ENCODE measurements around the gene S100A2.
"Not testable (repeated sequence)": the region's sequence is repeated elsewhere in the genome, so short reads cannot be mapped to it uniquely, and the experiment has no call there.

S100A2 gene

DNA sequence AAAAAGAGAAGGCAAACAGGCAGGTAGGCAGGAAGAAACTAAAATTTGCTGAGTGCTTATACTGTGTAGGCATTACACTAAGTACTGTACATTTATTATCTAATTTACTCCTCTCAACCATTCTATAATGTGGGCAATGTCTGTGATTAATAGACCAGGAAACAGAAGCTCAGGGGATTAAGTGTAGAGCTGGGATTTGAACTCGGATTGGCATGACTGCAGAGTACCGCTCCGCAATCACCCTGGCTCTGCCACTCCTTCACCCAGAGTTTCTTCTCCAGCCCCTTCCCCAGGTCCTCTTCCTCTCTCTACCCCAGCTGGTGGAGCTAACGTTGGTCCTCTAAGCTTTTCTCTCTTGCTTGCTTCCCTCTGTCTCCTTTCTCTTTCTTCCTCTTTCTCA lies 11.5 kb upstream of the S100A2 start:
- Histone ChIP-seq H3K36me3 (ENCODE audit: control insufficient read depth, insufficient read depth, low read length) (no peaks in the 10 kb centered on the region), H3K4me3 (ENCODE audit: low read length) (no peak overlapping the region), H3K9me3 (ENCODE audit: control insufficient read depth, insufficient read depth, low read length) (no peaks in the 10 kb centered on the region), H3K27ac (ENCODE audit: low read length) (no peak overlapping the region), H3K4me1 (ENCODE audit: control insufficient read depth, insufficient read depth, low read length) (no peaks in the 10 kb centered on the region), H3K27me3 (ENCODE audit: control insufficient read depth, insufficient read depth, low read length) (no peaks in the 10 kb centered on the region)
- no CpG with 5 or more reads among the region's 4 CpGs for WGBS (ENCODE audit: insufficient coverage, insufficient read length)
- DNase-seq (ENCODE audit: low read depth, low spot score), result no peak

DNA sequence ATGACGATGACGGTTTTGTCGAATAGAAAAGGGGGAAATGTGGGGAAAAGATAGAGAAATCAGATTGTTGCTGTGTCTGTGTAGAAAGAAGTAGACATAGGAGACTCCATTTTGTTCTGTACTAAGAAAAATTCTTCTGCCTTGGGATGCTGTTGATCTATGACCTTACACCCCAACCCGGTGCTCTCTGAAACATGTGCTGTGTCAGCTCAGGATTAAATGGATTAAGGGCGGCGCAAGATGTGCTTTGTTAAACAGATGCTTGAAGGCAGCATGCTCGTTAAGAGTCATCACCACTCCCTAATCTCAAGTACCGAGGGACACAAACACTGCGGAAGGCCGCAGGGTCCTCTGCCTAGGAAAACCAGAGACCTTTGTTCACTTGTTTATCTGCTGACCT lies 9.9 kb upstream of the S100A2 start:
- DNase-seq (ENCODE audit: low read depth, low spot score); H3K9me3 ChIP-seq (ENCODE audit: control insufficient read depth, insufficient read depth, low read length); H3K4me3 ChIP-seq (ENCODE audit: low read length); H3K36me3 ChIP-seq (ENCODE audit: control insufficient read depth, insufficient read depth, low read length); H3K4me1 ChIP-seq (ENCODE audit: control insufficient read depth, insufficient read depth, low read length); H3K27me3 ChIP-seq (ENCODE audit: control insufficient read depth, insufficient read depth, low read length); H3K27ac ChIP-seq (ENCODE audit: low read length): not testable (repeated sequence)
- WGBS (ENCODE audit: insufficient coverage, insufficient read length), result no CpG with 5 or more reads among the region's 10 CpGs

DNA sequence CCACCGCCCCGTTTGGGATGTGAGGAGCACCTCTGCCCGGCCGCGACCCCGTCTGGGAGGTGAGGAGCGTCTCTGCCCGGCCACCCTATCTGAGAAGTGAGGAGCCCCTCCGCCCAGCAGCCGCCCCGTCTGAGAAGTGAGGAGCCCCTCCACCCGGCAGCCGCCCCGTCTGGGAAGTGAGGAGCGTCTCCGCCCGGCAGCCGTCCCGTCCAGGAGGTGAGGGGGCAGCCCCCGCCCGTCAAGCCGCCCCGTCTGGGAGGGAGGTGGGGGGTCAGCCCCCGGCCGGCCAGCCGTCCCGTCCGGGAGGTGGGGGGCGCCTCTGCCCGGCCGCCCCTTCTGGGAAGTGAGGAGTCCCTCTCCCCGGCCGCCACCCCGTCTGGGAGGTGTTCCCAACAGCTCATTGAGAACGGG lies 9.4 kb upstream of the S100A2 start:
- no CpG with 5 or more reads among the region's 35 CpGs for WGBS (ENCODE audit: insufficient coverage, insufficient read length)
- not testable (repeated sequence) for H3K9me3 ChIP-seq (ENCODE audit: control insufficient read depth, insufficient read depth, low read length); H3K27me3 ChIP-seq (ENCODE audit: control insufficient read depth, insufficient read depth, low read length); DNase-seq (ENCODE audit: low read depth, low spot score); H3K4me1 ChIP-seq (ENCODE audit: control insufficient read depth, insufficient read depth, low read length); H3K36me3 ChIP-seq (ENCODE audit: control insufficient read depth, insufficient read depth, low read length); H3K4me3 ChIP-seq (ENCODE audit: low read length); H3K27ac ChIP-seq (ENCODE audit: low read length)

DNA sequence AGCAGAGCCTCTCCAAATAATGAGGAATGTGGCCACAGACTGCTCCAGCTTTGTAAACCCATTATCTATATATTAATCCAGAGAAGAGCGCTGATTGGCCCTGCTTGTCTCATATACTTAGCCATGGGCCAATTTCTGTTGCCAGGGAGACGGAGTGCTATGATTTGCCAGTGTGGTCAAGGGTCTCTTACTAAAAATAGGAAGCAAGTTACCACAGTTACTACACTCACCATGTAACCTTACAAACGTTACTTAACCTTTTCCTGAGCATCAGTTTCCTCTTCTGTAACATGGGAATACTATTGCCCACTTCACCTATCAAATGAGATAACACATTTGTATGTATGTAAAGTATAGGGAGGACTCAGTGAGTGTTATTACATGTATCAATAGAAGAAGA lies 7.7 kb upstream of the S100A2 start:
- no peak for DNase-seq (ENCODE audit: low read depth, low spot score)
- Histone ChIP-seq H3K9me3 (ENCODE audit: control insufficient read depth, insufficient read depth, low read length) (no peaks in the 10 kb centered on the region), H3K4me1 (ENCODE audit: control insufficient read depth, insufficient read depth, low read length) (no peaks in the 10 kb centered on the region; the same call in 1 of the 2 replicates), H3K27me3 (ENCODE audit: control insufficient read depth, insufficient read depth, low read length) (no peaks in the 10 kb centered on the region), H3K36me3 (ENCODE audit: control insufficient read depth, insufficient read depth, low read length) (no peaks in the 10 kb centered on the region), H3K4me3 (ENCODE audit: low read length) (no peak overlapping the region), H3K27ac (ENCODE audit: low read length) (no peak overlapping the region)
- no CpG with 5 or more reads among the region's 3 CpGs for WGBS (ENCODE audit: insufficient coverage, insufficient read length)

DNA sequence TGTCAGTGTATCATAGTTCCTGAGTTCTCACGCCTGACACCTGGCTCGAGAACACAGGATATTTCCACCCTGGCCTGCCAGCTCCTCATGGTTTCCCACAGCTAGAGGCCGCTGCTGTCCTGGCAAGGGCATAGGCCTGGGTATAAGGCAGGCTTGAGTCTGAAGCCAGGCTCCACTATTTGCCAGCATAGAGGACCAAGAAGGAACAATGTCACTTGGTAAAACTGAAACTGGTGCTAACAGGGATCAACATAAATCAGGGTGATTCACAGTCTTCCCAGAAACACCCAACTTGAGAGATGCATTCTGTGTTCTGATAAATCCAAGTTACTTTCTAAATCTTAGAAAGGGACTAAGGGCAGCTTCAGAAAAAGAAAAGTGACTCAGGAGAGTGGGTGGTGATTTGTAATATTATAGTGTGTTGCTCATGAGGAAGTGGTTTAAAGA lies 6.9 kb upstream of the S100A2 start:
- Histone ChIP-seq H3K27ac (ENCODE audit: low read length) (no peak overlapping the region), H3K4me1 (ENCODE audit: control insufficient read depth, insufficient read depth, low read length) (peaks cover 7% of the 10 kb centered on the region), H3K9me3 (ENCODE audit: control insufficient read depth, insufficient read depth, low read length) (no peaks in the 10 kb centered on the region), H3K36me3 (ENCODE audit: control insufficient read depth, insufficient read depth, low read length) (no peaks in the 10 kb centered on the region), H3K27me3 (ENCODE audit: control insufficient read depth, insufficient read depth, low read length) (no peaks in the 10 kb centered on the region), H3K4me3 (ENCODE audit: low read length) (no peak overlapping the region)
- WGBS (ENCODE audit: insufficient coverage, insufficient read length), result no CpG with 5 or more reads among the region's 3 CpGs
- no peak for DNase-seq (ENCODE audit: low read depth, low spot score)

DNA sequence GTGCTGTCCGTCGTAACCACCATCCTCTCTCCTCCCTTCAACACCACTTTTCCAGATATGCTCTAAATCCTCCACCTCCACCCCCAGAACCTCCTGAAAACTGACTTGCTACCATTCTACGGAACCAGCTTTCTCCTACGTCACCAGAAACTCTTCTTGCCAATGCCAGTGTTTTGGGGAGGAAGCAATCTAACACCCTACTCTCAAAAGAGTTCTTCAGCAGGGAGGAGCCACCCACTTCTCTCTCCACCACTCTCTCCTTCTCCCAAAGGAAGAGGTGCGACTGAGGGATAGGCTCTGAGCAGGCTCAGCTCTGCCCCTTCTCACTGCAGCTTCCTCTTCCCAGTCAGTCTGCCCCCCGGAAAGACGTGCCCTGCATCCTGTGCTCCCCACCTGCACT lies 6.1 kb upstream of the S100A2 start:
- peaks cover 8% of the 10 kb centered on the region for H3K4me1 ChIP-seq (ENCODE audit: control insufficient read depth, insufficient read depth, low read length)
- H3K4me3 ChIP-seq (ENCODE audit: low read length), result no peak overlapping the region
- H3K27ac ChIP-seq (ENCODE audit: low read length), result no peak overlapping the region
- DNase-seq (ENCODE audit: low read depth, low spot score), result no peak
- H3K27me3 ChIP-seq (ENCODE audit: control insufficient read depth, insufficient read depth, low read length), result no peaks in the 10 kb centered on the region
- H3K36me3 ChIP-seq (ENCODE audit: control insufficient read depth, insufficient read depth, low read length), result no peaks in the 10 kb centered on the region
- H3K9me3 ChIP-seq (ENCODE audit: control insufficient read depth, insufficient read depth, low read length), result no peaks in the 10 kb centered on the region
- no CpG with 5 or more reads among the region's 7 CpGs for WGBS (ENCODE audit: insufficient coverage, insufficient read length)

DNA sequence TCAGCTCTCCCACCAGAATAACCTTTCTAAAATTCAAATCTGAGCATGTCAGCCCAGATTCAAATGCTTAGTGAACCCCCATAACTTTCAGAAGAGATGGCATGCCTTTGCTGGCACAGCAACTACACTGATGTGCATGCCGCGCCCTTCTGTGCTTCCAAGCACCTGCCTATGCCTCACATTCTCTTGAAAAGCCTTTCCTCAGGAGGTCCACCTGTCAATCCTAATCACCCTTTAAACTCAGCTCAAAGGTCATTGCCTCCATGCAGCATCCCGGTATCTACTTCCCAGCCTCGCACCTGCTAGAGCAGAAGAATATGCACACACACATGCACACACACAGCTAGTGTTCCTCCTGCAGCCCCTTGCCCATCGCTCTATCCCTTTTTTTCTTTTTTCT lies 5.2 kb upstream of the S100A2 start:
- H3K36me3 ChIP-seq (ENCODE audit: control insufficient read depth, insufficient read depth, low read length), result no peaks in the 10 kb centered on the region
- H3K4me3 ChIP-seq (ENCODE audit: low read length), result no peak overlapping the region
- WGBS (ENCODE audit: insufficient coverage, insufficient read length), result no CpG with 5 or more reads among the region's 5 CpGs
- no peaks in the 10 kb centered on the region for H3K9me3 ChIP-seq (ENCODE audit: control insufficient read depth, insufficient read depth, low read length)
- H3K4me1 ChIP-seq (ENCODE audit: control insufficient read depth, insufficient read depth, low read length), result peaks cover 12% of the 10 kb centered on the region
- no peaks in the 10 kb centered on the region for H3K27me3 ChIP-seq (ENCODE audit: control insufficient read depth, insufficient read depth, low read length)
- no peak overlapping the region for H3K27ac ChIP-seq (ENCODE audit: low read length)
- DNase-seq (ENCODE audit: low read depth, low spot score), result no peak

DNA sequence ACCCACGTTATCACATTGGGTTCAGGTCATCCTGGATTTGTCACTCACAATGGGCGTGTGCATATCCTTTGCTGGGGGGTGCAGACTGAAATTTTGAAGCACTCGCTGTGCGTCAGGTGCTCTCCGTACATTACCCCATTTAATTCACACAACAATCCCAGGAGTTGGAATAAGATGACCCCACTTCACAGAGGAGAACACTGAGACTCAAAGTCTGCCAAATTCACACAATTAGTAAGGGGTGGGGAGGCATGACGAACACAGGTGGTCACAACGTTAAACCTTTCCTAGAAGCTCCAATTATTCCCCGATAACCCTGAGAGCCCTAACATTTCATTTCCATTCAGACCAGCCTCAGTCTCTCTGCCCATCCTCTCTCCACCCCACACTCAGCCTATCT lies 3.8 kb upstream of the S100A2 start:
- no CpG with 5 or more reads among the region's 8 CpGs for WGBS (ENCODE audit: insufficient coverage, insufficient read length)
- Histone ChIP-seq H3K27me3 (ENCODE audit: control insufficient read depth, insufficient read depth, low read length) (no peaks in the 10 kb centered on the region), H3K9me3 (ENCODE audit: control insufficient read depth, insufficient read depth, low read length) (no peaks in the 10 kb centered on the region), H3K4me3 (ENCODE audit: low read length) (no peak overlapping the region), H3K27ac (ENCODE audit: low read length) (no peak overlapping the region), H3K4me1 (ENCODE audit: control insufficient read depth, insufficient read depth, low read length) (peaks cover 17% of the 10 kb centered on the region), H3K36me3 (ENCODE audit: control insufficient read depth, insufficient read depth, low read length) (no peaks in the 10 kb centered on the region)
- no peak for DNase-seq (ENCODE audit: low read depth, low spot score)

DNA sequence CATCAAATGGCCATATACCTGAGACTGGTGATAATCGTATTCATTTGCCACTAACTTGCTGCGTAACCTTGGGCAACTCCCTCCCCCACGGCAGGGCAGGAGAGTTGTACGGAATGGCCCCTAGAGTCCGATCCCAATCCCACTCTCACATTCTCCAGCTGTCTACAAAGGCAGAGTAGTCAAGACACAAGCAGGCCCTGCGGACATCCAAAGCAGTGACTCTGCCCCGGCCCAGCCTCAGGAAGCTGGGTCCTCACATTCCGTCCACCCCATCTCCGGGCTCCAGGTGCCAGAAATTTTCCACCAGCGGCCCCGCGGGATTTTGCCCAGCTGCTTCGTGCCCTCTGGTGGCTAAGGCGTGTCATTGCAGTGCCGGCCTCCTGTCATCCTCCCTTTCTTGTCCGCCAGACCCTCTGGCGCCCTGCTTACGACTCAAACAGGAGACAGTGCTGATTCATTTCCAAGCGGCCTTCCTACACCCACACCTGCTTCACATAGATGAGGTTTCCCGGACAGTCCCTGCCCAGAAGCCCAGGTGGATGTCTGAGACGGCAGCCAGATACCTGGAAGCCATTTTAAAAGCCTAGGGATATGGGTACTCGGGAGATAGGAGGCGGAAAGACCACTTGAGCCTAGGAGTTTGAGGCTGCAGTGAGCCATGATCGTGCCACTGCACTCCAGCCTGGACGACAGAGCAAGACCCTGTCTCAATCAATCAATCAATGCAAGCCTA lies 2.9 kb upstream of the S100A2 start:
- no CpG with 5 or more reads among the region's 25 CpGs for WGBS (ENCODE audit: insufficient coverage, insufficient read length)
- no peak overlapping the region for H3K4me3 ChIP-seq (ENCODE audit: low read length)

DNA sequence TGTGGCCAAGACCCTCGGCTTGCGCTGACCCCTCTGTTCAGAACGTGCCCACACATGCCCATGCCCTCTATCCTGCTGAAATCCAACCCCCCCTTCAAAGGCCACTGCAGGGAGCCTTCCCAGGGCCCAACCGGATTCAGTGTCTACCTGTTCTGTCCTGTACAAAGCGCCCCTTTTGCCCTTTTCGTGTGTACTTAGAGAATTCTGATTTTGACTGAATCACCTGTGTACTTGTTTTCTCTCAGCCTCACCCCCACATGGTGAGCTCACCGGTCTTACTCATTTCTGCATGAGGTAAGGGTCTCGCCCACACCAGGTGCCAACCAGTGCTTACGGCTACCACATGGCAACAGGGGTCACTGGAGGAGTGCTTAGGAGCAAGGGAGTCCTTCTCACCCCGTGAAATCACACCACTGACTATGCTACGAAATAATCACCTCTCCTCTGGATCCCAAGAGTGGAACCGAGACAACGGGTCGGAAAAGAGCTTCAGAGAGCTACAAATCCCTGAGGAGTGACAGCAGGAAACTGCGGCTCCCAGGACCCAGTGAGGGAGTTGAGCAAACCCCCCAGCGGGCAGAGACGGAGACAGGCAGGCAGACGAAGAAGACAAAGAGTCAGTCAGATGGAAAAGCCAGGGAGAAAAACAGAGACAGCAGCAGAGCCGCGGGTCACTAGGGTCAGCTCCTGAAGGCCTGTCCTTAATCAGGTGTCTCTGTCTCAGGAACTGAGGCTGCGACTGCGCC lies 2.1 kb upstream of the S100A2 start:
- no CpG with 5 or more reads among the region's 22 CpGs for whole genome bisulfite sequencing (ENCODE audit: insufficient coverage, insufficient read length)
- H3K4me3 ChIP-seq (ENCODE audit: low read length), result no peak overlapping the region
- no peaks in the 10 kb centered on the region for H3K9me3 ChIP-seq (ENCODE audit: control insufficient read depth, insufficient read depth, low read length)
- peaks cover 17% of the 10 kb centered on the region for H3K4me1 ChIP-seq (ENCODE audit: control insufficient read depth, insufficient read depth, low read length)
- no peak for DNase-seq (ENCODE audit: low read depth, low spot score)
- H3K27me3 ChIP-seq (ENCODE audit: control insufficient read depth, insufficient read depth, low read length), result no peaks in the 10 kb centered on the region
- H3K27ac ChIP-seq (ENCODE audit: low read length), result no peak overlapping the region
- no peaks in the 10 kb centered on the region for H3K36me3 ChIP-seq (ENCODE audit: control insufficient read depth, insufficient read depth, low read length)

More for the DNA sequence above, 2.9 kb upstream of the S100A2 start:
- peak; percentile 87 for DNase-seq (ENCODE audit: low read depth, low spot score)
- Histone ChIP-seq H3K9me3 (ENCODE audit: control insufficient read depth, insufficient read depth, low read length) (no peaks in the 10 kb centered on the region), H3K4me1 (ENCODE audit: control insufficient read depth, insufficient read depth, low read length) (peaks cover 17% of the 10 kb centered on the region), H3K36me3 (ENCODE audit: control insufficient read depth, insufficient read depth, low read length) (no peaks in the 10 kb centered on the region), H3K27ac (ENCODE audit: low read length) (no peak overlapping the region), H3K27me3 (ENCODE audit: control insufficient read depth, insufficient read depth, low read length) (no peaks in the 10 kb centered on the region)
